NCI-H526 (cell line): Measurements from ENCODE around the gene GALNT9.
"Not testable (repeated sequence)": the region's sequence is repeated elsewhere in the genome, so short reads cannot be mapped to it uniquely, and the experiment has no call there.

ENCODE experiments used
- DNase-seq, 2 experiments: peaks; one replicate each; lab custom pipeline; 2025; lab: John Stamatoyannopoulos, UW

GALNT9 gene

GRCh38 chr12:132312516-132312915 lies 16.9 kb downstream of the GALNT9 start:
- DNase-seq, result no peak

- no peak for DNase-seq
Observed at GRCh38 chr12:132311201-132311915, 18.0 kb downstream of the GALNT9 start.

- DNase-seq, result no peak
Observed at GRCh38 chr12:132310181-132311040, 19.0 kb downstream of the GALNT9 start.

GRCh38 chr12:132309596-132310086 lies 19.7 kb downstream of the GALNT9 start:
- DNase-seq, result no peak

GRCh38 chr12:132308853-132309595 lies 20.4 kb downstream of the GALNT9 start:
- no peak for DNase-seq

- no peak for DNase-seq
Observed at GRCh38 chr12:132307976-132308852, 21.2 kb downstream of the GALNT9 start.

GRCh38 chr12:132306885-132307191 lies 22.6 kb downstream of the GALNT9 start:
- no peak for DNase-seq

- DNase-seq, result no peak
Observed at GRCh38 chr12:132305991-132306884, 23.2 kb downstream of the GALNT9 start.

- DNase-seq, result no peak
Observed at GRCh38 chr12:132305560-132305966, 23.8 kb downstream of the GALNT9 start.

GRCh38 chr12:132304866-132305265 lies 24.5 kb downstream of the GALNT9 start:
- DNase-seq, result not testable (repeated sequence)

GRCh38 chr12:132303853-132304373 lies 25.5 kb downstream of the GALNT9 start:
- DNase-seq, result not testable (repeated sequence)

- DNase-seq, result no peak
Observed at GRCh38 chr12:132302466-132303358, 26.7 kb downstream of the GALNT9 start.

- no peak for DNase-seq
Observed at GRCh38 chr12:132300789-132301722, 28.3 kb downstream of the GALNT9 start.

GRCh38 chr12:132296063-132296462 lies 33.3 kb downstream of the GALNT9 start:
- DNase-seq, result no peak

GRCh38 chr12:132295561-132295960 lies 33.8 kb downstream of the GALNT9 start:
- not testable (repeated sequence) for DNase-seq

- DNase-seq, result no peak
Observed at GRCh38 chr12:132295101-132295526, 34.3 kb downstream of the GALNT9 start.

GRCh38 chr12:132294121-132295034 lies 35.0 kb downstream of the GALNT9 start:
- no peak for DNase-seq
